Measurements from ENCODE around the gene DENND4B. TPM values are rescaled to one million over a fixed set of nuclear protein-coding genes. Genes with fewer than 3 reads are reported as not detected.

The DENND4B gene
- total and polyA plus RNA-seq, 9 of the 15 experiments (the other 6 are each of a cell fraction or from before 2014, with no cell fraction given): 9.5 to 80.5 (median 23.1) TPM

DNA sequence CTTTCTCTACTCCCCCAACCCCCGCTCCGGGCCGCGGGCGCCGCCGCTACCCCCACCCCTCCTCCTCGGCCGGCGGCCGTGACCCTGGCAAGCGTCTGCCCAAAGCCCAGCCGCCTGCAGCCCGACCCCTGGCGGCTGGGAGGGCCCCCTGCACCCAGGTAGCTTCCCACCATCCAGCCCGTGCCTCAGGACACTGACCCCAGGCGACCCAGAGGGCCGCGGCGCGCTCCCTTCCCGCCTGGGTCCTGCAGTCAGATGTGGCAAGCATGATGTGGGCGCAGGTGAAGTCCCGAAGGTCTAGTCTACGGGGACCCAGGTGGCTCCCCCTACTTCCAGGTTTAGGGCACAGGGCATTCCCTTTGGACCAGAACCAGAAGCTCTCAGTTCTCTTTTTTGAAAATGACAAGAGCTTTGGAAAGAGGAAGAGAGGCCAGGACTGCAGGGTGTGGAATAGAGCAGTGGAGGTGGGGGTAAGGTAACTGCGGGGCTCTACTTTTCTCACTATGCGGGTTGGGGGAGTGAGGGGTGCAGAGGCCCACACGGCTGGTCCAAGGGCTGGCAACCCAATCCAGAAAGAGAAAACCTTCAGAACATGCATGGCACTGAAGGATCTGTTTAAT is at the start of gene DENND4B (continued):
- peak; percentile 82 for TF ChIP-seq SMAD4 (CRISPR knock-in tag; conservative IDR thresholded peaks at IDR 0.05)
- TF ChIP-seq, protein P1, sequence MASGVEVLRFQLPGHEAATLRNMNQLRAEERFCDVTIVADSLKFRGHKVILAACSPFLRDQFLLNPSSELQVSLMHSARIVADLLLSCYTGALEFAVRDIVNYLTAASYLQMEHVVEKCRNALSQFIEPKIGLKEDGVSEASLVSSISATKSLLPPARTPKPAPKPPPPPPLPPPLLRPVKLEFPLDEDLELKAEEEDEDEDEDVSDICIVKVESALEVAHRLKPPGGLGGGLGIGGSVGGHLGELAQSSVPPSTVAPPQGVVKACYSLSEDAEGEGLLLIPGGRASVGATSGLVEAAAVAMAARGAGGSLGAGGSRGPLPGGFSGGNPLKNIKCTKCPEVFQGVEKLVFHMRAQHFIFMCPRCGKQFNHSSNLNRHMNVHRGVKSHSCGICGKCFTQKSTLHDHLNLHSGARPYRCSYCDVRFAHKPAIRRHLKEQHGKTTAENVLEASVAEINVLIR (CRISPR knock-in tag; IDR thresholded peaks at IDR 0.05): no peak
- TF ChIP-seq, protein P2, sequence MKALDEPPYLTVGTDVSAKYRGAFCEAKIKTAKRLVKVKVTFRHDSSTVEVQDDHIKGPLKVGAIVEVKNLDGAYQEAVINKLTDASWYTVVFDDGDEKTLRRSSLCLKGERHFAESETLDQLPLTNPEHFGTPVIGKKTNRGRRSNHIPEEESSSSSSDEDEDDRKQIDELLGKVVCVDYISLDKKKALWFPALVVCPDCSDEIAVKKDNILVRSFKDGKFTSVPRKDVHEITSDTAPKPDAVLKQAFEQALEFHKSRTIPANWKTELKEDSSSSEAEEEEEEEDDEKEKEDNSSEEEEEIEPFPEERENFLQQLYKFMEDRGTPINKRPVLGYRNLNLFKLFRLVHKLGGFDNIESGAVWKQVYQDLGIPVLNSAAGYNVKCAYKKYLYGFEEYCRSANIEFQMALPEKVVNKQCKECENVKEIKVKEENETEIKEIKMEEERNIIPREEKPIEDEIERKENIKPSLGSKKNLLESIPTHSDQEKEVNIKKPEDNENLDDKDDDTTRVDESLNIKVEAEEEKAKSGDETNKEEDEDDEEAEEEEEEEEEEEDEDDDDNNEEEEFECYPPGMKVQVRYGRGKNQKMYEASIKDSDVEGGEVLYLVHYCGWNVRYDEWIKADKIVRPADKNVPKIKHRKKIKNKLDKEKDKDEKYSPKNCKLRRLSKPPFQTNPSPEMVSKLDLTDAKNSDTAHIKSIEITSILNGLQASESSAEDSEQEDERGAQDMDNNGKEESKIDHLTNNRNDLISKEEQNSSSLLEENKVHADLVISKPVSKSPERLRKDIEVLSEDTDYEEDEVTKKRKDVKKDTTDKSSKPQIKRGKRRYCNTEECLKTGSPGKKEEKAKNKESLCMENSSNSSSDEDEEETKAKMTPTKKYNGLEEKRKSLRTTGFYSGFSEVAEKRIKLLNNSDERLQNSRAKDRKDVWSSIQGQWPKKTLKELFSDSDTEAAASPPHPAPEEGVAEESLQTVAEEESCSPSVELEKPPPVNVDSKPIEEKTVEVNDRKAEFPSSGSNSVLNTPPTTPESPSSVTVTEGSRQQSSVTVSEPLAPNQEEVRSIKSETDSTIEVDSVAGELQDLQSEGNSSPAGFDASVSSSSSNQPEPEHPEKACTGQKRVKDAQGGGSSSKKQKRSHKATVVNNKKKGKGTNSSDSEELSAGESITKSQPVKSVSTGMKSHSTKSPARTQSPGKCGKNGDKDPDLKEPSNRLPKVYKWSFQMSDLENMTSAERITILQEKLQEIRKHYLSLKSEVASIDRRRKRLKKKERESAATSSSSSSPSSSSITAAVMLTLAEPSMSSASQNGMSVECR (CRISPR knock-in tag; IDR thresholded peaks at IDR 0.05): no peak
- TF ChIP-seq NR2C1 (IDR thresholded peaks at IDR 0.05): peak; percentile 74
- peak; percentile 74 for TF ChIP-seq NR2C1 (tag; IDR thresholded peaks at IDR 0.05)
- TF ChIP-seq ESRRA (IDR thresholded peaks at IDR 0.05; ENCODE audit: borderline replicate concordance, low read depth): peak; percentile 37; the same call in 1 of the 2 replicates
- no peak for TF ChIP-seq PYGO2 (tag; IDR thresholded peaks at IDR 0.05)
- TF ChIP-seq ZNF445 (CRISPR knock-in tag; IDR thresholded peaks at IDR 0.05; ENCODE audit: low read depth): no peak
- TF ChIP-seq BRD9 (IDR thresholded peaks at IDR 0.05; ENCODE audit: low read depth, partially characterized antibody): no peak
- TF ChIP-seq WHSC1 (IDR thresholded peaks at IDR 0.05; ENCODE audit: low read length): no peak
- TF ChIP-seq CBX5 (IDR thresholded peaks at IDR 0.05; ENCODE audit: borderline replicate concordance, low read depth): no peak
- 0 out of 2 replicates have a peak, but pooled peaks have one; percentile 20 for TF ChIP-seq ARID1B (IDR thresholded peaks at IDR 0.05)
- no peak for TF ChIP-seq ZNF197 (CRISPR knock-in tag; IDR thresholded peaks at IDR 0.05; ENCODE audit: low read depth)
- TF ChIP-seq, protein P3, sequence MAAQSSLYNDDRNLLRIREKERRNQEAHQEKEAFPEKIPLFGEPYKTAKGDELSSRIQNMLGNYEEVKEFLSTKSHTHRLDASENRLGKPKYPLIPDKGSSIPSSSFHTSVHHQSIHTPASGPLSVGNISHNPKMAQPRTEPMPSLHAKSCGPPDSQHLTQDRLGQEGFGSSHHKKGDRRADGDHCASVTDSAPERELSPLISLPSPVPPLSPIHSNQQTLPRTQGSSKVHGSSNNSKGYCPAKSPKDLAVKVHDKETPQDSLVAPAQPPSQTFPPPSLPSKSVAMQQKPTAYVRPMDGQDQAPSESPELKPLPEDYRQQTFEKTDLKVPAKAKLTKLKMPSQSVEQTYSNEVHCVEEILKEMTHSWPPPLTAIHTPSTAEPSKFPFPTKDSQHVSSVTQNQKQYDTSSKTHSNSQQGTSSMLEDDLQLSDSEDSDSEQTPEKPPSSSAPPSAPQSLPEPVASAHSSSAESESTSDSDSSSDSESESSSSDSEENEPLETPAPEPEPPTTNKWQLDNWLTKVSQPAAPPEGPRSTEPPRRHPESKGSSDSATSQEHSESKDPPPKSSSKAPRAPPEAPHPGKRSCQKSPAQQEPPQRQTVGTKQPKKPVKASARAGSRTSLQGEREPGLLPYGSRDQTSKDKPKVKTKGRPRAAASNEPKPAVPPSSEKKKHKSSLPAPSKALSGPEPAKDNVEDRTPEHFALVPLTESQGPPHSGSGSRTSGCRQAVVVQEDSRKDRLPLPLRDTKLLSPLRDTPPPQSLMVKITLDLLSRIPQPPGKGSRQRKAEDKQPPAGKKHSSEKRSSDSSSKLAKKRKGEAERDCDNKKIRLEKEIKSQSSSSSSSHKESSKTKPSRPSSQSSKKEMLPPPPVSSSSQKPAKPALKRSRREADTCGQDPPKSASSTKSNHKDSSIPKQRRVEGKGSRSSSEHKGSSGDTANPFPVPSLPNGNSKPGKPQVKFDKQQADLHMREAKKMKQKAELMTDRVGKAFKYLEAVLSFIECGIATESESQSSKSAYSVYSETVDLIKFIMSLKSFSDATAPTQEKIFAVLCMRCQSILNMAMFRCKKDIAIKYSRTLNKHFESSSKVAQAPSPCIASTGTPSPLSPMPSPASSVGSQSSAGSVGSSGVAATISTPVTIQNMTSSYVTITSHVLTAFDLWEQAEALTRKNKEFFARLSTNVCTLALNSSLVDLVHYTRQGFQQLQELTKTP (IDR thresholded peaks at IDR 0.05; ENCODE audit: low read depth in 1 of 2, partially characterized antibody in 2 of 2): peak in 1 of 2 experiments; percentile 22
- no peak for TF ChIP-seq CHCHD3 (CRISPR knock-in tag; IDR thresholded peaks at IDR 0.05)
- TF ChIP-seq ELF4 (CRISPR knock-in tag; IDR thresholded peaks at IDR 0.05): no peak
- no peak for TF ChIP-seq ZC3H11A (IDR thresholded peaks at IDR 0.05; ENCODE audit: low read depth, low read length)
- TF ChIP-seq HNRNPL (IDR thresholded peaks at IDR 0.05; ENCODE audit: low read depth, low read length): peak; percentile 97
- no peak for TF ChIP-seq KDM4B (IDR thresholded peaks at IDR 0.05; ENCODE audit: borderline replicate concordance in 2 of 2, low read depth in 1 of 2)
- no peak for TF ChIP-seq ZNF586 (CRISPR knock-in tag; conservative IDR thresholded peaks at IDR 0.05)

Data from K562 (cell line).